ENCODE results near the gene ARL2.

Gene ARL2

GRCh38 chr11:65066805-65067291 is 52.9 kb downstream of the ARL2 start:
- Histone ChIP-seq H3K27me3 (ENCODE audit: low read depth, low read length) (no peaks in the 10 kb centered on the region), H3K79me2 (ENCODE audit: low read length) (no peaks in the 10 kb centered on the region), H3K4me1 (ENCODE audit: low read length) (peaks cover 16% of the 10 kb centered on the region), H3K9me3 (ENCODE audit: insufficient read depth, low read length) (no peaks in the 10 kb centered on the region), H3K27ac (ENCODE audit: low read length) (no peak overlapping the region), H3K36me3 (replicated peaks; ENCODE audit: low read depth, low read length) (no peaks in the 10 kb centered on the region), H3K4me2 (ENCODE audit: low read length) (no peak overlapping the region), H2AFZ (ENCODE audit: low read depth, low read length) (0 out of 2 replicates have a peak overlapping the region, but pooled peaks have one; percentile 9), H3K4me3 (ENCODE audit: low read length) (no peak overlapping the region), H4K20me1 (ENCODE audit: insufficient read depth, low read length) (no peaks in the 10 kb centered on the region), H3K9ac (ENCODE audit: low read length) (no peak overlapping the region)
- TF ChIP-seq CTCF (IDR thresholded peaks at IDR 0.05; ENCODE audit: low read depth, low read length): no peak
- TF ChIP-seq EZH2phosphoT487 (IDR thresholded peaks at IDR 0.05; ENCODE audit: low read depth): no peak

- H4K20me1 ChIP-seq (ENCODE audit: insufficient read depth, low read length): no peaks in the 10 kb centered on the region
- peaks cover 22% of the 10 kb centered on the region for H3K4me1 ChIP-seq (ENCODE audit: low read length)
- H2AFZ ChIP-seq (ENCODE audit: low read depth, low read length): peak overlapping the region; percentile 9
- no peak overlapping the region for H3K27ac ChIP-seq (ENCODE audit: low read length)
- H3K9ac ChIP-seq (ENCODE audit: low read length): no peak overlapping the region
- H3K79me2 ChIP-seq (ENCODE audit: low read length): no peaks in the 10 kb centered on the region
- no peaks in the 10 kb centered on the region for H3K9me3 ChIP-seq (ENCODE audit: insufficient read depth, low read length)
- H3K4me2 ChIP-seq (ENCODE audit: low read length): peak overlapping the region; percentile 21
- 0 out of 2 replicates have a peak overlapping the region, but pooled peaks have one; percentile 4 for H3K4me3 ChIP-seq (ENCODE audit: low read length)
- no peaks in the 10 kb centered on the region for H3K27me3 ChIP-seq (ENCODE audit: low read depth, low read length)
- no peaks in the 10 kb centered on the region for H3K36me3 ChIP-seq (replicated peaks; ENCODE audit: low read depth, low read length)
- TF ChIP-seq CTCF (IDR thresholded peaks at IDR 0.05; ENCODE audit: low read depth, low read length) (no peak), EZH2phosphoT487 (IDR thresholded peaks at IDR 0.05; ENCODE audit: low read depth) (no peak)
These were observed 53.5 kb downstream of the ARL2 start for GRCh38 chr11:65067446-65067845.

- H3K4me3 ChIP-seq (ENCODE audit: low read length): no peak overlapping the region
These were observed 55.3 kb downstream of the ARL2 start for GRCh38 chr11:65069217-65069616.

More at GRCh38 chr11:65069217-65069616, 55.3 kb downstream of the ARL2 start:
- H3K9me3 ChIP-seq (ENCODE audit: insufficient read depth, low read length): no peaks in the 10 kb centered on the region
- TF ChIP-seq EZH2phosphoT487 (IDR thresholded peaks at IDR 0.05; ENCODE audit: low read depth) (no peak), CTCF (IDR thresholded peaks at IDR 0.05; ENCODE audit: low read depth, low read length) (no peak)
- no peak overlapping the region for H2AFZ ChIP-seq (ENCODE audit: low read depth, low read length)
- no peaks in the 10 kb centered on the region for H3K79me2 ChIP-seq (ENCODE audit: low read length)
- H3K4me1 ChIP-seq (ENCODE audit: low read length): peaks cover 22% of the 10 kb centered on the region
- H3K9ac ChIP-seq (ENCODE audit: low read length): no peak overlapping the region
- H3K27me3 ChIP-seq (ENCODE audit: low read depth, low read length): no peaks in the 10 kb centered on the region
- no peaks in the 10 kb centered on the region for H4K20me1 ChIP-seq (ENCODE audit: insufficient read depth, low read length)
- H3K4me2 ChIP-seq (ENCODE audit: low read length): no peak overlapping the region
- H3K27ac ChIP-seq (ENCODE audit: low read length): no peak overlapping the region
- peaks cover 1% of the 10 kb centered on the region for H3K36me3 ChIP-seq (replicated peaks; ENCODE audit: low read depth, low read length)

Measured in OCI-LY3 (cell line).